ENCODE data around the gene ADARB1. TPM values are rescaled to one million over a fixed set of nuclear protein-coding genes. Genes with fewer than 3 reads are reported as not detected.
A peak's percentile ranks its signal among the peaks of the same experiment; 100 is the strongest.

Gene ADARB1
- total and polyA plus RNA-seq, 4 donors = 54.7 to 224 (median 90.6) TPM

DNA sequence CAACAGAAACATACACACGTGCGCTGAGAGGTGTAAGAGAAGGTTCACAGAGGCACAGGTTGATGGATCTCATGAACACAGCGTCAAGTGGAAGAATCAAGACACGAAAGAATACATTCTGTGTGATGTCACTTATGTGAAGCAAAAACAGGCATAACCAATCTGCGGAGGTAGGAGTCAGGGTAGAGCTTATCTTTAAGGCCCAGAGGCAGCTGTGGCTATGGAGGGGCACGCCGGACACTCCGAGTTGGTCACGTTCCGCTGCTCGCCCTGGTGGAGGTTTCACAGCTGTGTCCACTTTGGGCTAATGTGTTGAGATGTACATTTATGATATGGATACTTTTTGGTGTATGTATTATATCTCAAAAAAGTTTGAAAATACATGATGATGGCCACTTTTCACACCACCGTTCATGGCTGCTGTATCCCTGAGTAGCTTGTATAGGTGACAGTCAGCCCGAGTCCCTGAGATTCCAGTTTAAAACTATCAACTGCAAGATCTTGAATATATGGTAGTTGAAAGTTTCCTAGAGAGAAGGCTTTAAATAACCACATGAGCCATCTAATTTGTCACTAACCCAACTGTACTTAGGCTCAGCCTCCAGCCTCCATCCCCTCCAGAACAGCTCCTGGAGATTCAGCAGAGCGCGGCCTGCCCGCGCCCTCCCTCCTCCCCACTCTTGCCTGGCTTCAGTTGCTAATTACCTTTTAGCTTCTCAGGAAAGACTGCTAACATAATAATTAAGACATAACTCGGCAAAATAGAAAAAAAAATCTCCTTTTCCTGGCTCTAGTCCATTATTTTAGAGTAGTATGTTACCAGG is 6.7 kb upstream of the ADARB1 start:
- intact Hi-C loops (cut with DNase I) = no loop called here
- ATAC-seq (ENCODE audit: low FRiP score) (no peak), DNase-seq (no peak)
- Histone ChIP-seq H3K36me3 (ENCODE audit: control insufficient read depth in 1 of 2, insufficient read depth in 2 of 2, low read length in 1 of 2) (no peaks in the 10 kb centered on the region), H3K27me3 (ENCODE audit: control insufficient read depth in 1 of 2, insufficient read depth in 2 of 2, low read length in 1 of 2) (no peaks in the 10 kb centered on the region), H3K4me1 (ENCODE audit: control insufficient read depth in 1 of 2, insufficient read depth in 2 of 2, low read length in 2 of 2) (peaks cover 0 to 2% of the 10 kb centered on the region in 2 donors), H3K9me3 (ENCODE audit: control insufficient read depth, low read length) (no peaks in the 10 kb centered on the region), H3K4me3 (ENCODE audit: low read length in 2 of 2) (no peak overlapping the region), H3K27ac (ENCODE audit: low read depth in 1 of 2, low read length in 2 of 2) (no peak overlapping the region)
- WGBS, 2 donors = 82 to 84% methylated on average over 18 of the region's 18 CpGs

DNA sequence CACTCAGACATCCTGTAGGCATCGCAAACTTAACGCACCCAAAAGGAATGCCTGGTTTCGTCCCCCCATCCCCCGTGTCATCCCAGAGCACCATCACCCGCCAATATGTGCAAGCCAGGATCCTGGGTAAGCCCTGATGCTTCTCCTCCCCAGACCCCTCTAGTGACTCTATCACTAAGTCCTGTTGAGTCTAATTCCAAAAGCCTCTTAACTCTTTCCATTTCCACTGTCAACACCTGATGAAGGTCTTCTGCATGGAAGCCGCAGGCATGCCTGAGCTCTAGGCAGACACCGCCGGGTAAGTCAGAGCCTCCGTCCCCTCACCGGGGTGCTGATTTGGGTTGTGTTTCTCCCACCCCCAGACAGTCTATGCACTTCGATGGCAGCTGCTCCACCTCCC is 5.3 kb upstream of the ADARB1 start:
- WGBS, 2 donors = 95 to 96% methylated on average over 11 of the region's 11 CpGs
- intact Hi-C loops (cut with DNase I) = no loop called here
- ATAC-seq (ENCODE audit: low FRiP score) = no peak

DNA sequence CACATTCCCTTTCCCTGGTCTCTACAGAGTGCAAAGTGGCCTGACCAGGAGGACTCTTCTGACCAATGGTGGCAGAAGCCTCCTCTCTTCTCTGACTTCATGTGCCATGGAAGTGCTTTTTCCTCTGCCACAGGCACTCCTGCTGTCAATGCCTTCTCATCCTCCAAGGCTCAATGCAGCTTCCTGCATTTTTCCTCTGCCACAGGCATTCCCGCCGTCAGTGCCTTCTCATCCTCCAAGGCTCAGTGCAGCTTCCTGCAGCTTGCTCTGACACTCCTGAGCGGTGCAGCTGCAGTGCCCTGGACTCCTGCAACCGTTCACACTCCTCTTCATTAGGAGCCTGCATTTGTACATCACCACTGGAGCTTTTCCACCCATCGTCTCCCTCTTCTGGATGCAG is 4.7 kb upstream of the ADARB1 start:
- Histone ChIP-seq H3K9me3 (ENCODE audit: control insufficient read depth, low read length) (no peaks in the 10 kb centered on the region), H3K27ac (ENCODE audit: low read depth in 1 of 2, low read length in 2 of 2) (no peak overlapping the region), H3K36me3 (ENCODE audit: control insufficient read depth in 1 of 2, insufficient read depth in 2 of 2, low read length in 1 of 2) (no peaks in the 10 kb centered on the region), H3K4me1 (ENCODE audit: control insufficient read depth in 1 of 2, insufficient read depth in 2 of 2, low read length in 2 of 2) (peaks cover 0 to 2% of the 10 kb centered on the region in 2 donors), H3K4me3 (ENCODE audit: low read length in 2 of 2) (no peak overlapping the region), H3K27me3 (ENCODE audit: control insufficient read depth in 1 of 2, insufficient read depth in 2 of 2, low read length in 1 of 2) (no peaks in the 10 kb centered on the region)
- DNase-seq = no peak
- WGBS, 2 donors = 86% methylated on average over 5 of the region's 5 CpGs
- intact Hi-C loops (cut with DNase I) = loop anchor here in 1 of 2 donors (5.0 kb wide), 1 partner anchor 58 kb away; no protein-coding TSS in a partner anchor
- no peak for ATAC-seq (ENCODE audit: low FRiP score)

More for the DNA sequence above, 5.3 kb upstream of the ADARB1 start:
- H3K27me3 ChIP-seq (ENCODE audit: control insufficient read depth in 1 of 2, insufficient read depth in 2 of 2, low read length in 1 of 2) = no peaks in the 10 kb centered on the region
- peak in 1 of 2 donors; percentile 22 for DNase-seq
- H3K4me1 ChIP-seq (ENCODE audit: control insufficient read depth in 1 of 2, insufficient read depth in 2 of 2, low read length in 2 of 2) = peaks cover 0 to 2% of the 10 kb centered on the region in 2 donors
- H3K27ac ChIP-seq (ENCODE audit: low read depth in 1 of 2, low read length in 2 of 2) = no peak overlapping the region
- no peaks in the 10 kb centered on the region for H3K9me3 ChIP-seq (ENCODE audit: control insufficient read depth, low read length)
- no peaks in the 10 kb centered on the region for H3K36me3 ChIP-seq (ENCODE audit: control insufficient read depth in 1 of 2, insufficient read depth in 2 of 2, low read length in 1 of 2)
- no peak overlapping the region for H3K4me3 ChIP-seq (ENCODE audit: low read length in 2 of 2)

DNA sequence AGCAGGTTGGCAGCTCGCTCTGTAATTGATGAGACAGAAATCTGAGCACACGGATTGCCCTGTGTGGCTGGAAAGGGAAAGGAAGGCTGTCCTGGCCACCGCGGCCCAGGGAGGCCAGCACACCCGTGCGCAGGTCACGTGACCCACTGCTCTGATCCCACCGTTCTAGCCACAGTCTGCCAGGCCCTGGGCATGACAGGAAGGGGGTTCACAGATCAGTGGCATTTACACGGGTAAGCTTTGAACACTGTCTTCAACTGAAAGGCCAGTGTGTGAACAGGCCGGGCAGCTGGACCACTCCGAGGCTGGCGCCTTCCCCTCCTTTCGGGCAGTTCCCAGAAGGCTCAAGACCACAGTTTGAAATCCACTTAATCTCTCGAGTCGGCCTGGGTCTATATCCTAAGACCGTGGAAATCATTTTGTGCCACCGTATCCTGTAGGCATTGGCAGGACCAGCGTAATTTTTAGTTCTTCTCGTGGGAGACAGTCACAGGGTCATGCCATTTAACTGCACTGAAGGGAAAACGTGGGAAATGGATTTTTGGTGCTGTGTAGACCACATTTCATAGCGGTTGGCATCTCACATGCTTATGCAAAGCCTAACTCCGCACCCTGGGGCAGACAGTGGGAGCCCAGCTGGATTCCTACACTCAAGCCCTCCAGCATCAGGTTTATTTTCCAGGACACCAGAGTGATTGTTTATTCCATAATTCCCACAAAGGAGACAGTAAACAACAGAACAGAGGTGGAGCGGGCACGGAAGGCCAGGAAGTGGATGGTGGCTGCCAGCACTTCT is 3.1 kb upstream of the ADARB1 start:
- H3K27me3 ChIP-seq (ENCODE audit: control insufficient read depth in 1 of 2, insufficient read depth in 2 of 2, low read length in 1 of 2) = no peaks in the 10 kb centered on the region
- WGBS, 2 donors = 88 to 90% methylated on average over 24 of the region's 24 CpGs
- H3K4me3 ChIP-seq (ENCODE audit: low read length in 2 of 2) = no peak overlapping the region
- DNase-seq = peak in 1 of 2 donors; percentile 30
- H3K36me3 ChIP-seq (ENCODE audit: control insufficient read depth in 1 of 2, insufficient read depth in 2 of 2, low read length in 1 of 2) = no peaks in the 10 kb centered on the region
- intact Hi-C loops (cut with DNase I) = loop anchor here in 1 of 2 donors (5.0 kb wide), 1 partner anchor 56 kb away; no protein-coding TSS in a partner anchor
- H3K4me1 ChIP-seq (ENCODE audit: control insufficient read depth in 1 of 2, insufficient read depth in 2 of 2, low read length in 2 of 2) = no peaks in the 10 kb centered on the region
- H3K27ac ChIP-seq (ENCODE audit: low read depth in 1 of 2, low read length in 2 of 2) = no peak overlapping the region
- H3K9me3 ChIP-seq (ENCODE audit: control insufficient read depth, low read length) = no peaks in the 10 kb centered on the region
- ATAC-seq (ENCODE audit: low FRiP score) = no peak

DNA sequence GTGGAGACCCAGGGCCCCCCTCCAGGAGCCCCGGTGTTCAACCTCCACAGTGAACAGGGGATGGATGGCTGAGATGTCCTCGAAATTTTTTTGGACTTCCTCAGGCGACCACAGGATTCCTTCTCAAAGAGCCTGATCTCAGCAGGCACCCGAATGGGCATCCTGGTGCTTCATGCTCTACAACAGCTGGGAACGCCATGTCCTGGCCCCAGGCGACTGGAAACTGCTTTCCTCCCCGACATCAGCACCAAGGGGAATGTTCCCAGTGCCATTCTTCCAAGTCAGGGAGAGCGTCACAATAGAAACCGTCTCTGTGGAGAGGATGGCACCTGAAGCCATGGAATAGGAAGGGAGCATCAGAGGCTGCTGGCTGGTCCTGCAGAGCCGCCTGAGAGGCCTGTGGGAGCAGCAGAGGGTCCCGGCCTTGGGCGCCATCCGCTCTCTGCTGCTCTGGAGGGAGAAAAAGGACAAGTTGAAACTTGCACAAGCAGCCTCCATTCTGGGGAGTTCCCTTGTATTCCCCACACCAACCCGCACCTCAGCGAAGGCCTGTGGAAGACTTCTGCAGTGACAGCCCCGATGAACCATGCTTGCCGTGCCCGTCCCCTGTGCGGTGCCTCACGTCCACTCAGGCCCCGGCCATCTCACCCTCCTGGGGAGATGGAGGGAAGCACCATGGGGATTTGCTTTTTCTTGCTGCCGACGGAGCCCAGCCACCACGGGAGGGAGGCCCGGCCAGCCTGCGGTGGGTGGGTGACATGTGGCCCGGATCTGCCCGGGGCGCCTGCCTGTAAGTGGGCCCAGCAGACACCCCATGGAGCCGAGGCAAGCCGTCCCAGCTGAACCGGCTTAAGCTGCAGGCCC is 2.3 kb upstream of the ADARB1 start:
- H3K36me3 ChIP-seq (ENCODE audit: control insufficient read depth in 1 of 2, insufficient read depth in 2 of 2, low read length in 1 of 2) = no peaks in the 10 kb centered on the region
- no peaks in the 10 kb centered on the region for H3K27me3 ChIP-seq (ENCODE audit: control insufficient read depth in 1 of 2, insufficient read depth in 2 of 2, low read length in 1 of 2)
- H3K9me3 ChIP-seq (ENCODE audit: control insufficient read depth, low read length) = no peaks in the 10 kb centered on the region
- H3K27ac ChIP-seq (ENCODE audit: low read depth in 1 of 2, low read length in 2 of 2) = no peak overlapping the region
- H3K4me1 ChIP-seq (ENCODE audit: control insufficient read depth in 1 of 2, insufficient read depth in 2 of 2, low read length in 2 of 2) = no peaks in the 10 kb centered on the region
- ATAC-seq (ENCODE audit: low FRiP score) = no peak
- H3K4me3 ChIP-seq (ENCODE audit: low read length in 2 of 2) = no peak overlapping the region
- intact Hi-C loops (cut with DNase I) = loop anchor here in 1 of 2 donors (5.0 kb wide), 1 partner anchor 55 kb away; no protein-coding TSS in a partner anchor
- peak; percentile 41 to 59 for DNase-seq
- 94 to 95% methylated on average over 32 of the region's 32 CpGs for WGBS, 2 donors

DNA sequence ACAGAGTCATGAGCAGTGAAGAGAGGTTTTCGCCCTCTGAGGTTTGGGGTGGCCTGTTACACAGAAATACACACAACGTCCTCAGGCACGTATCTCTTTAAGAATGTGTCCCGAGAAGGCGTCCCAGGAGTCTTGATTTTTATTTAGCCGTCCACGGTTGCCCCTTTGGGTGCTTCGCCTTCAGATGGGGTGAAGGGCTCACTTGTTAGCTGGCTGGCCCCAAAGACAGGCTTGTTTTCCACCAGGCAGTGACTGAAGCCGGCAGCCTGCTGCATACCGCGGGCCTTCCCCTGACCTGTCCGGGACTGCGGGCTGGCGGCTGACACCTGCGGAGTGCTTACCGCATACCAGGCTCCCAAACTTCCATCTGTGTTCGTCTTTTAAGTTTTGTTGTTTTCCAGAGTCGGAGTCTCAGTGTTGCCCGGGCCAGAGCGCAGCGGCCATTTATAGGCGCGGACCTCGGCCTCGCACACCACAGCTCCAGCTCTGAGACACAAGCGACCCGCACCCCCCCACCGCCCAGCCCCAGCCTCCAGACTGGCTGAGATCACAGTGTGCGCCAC is 1.6 kb upstream of the ADARB1 start:
- Histone ChIP-seq H3K4me3 (ENCODE audit: low read length in 2 of 2) (no peak overlapping the region), H3K36me3 (ENCODE audit: control insufficient read depth in 1 of 2, insufficient read depth in 2 of 2, low read length in 1 of 2) (no peaks in the 10 kb centered on the region), H3K9me3 (ENCODE audit: control insufficient read depth, low read length) (no peaks in the 10 kb centered on the region), H3K27ac (ENCODE audit: low read depth in 1 of 2, low read length in 2 of 2) (peak overlapping the region in 1 of 2 donors; percentile 15), H3K27me3 (ENCODE audit: control insufficient read depth in 1 of 2, insufficient read depth in 2 of 2, low read length in 1 of 2) (no peaks in the 10 kb centered on the region), H3K4me1 (ENCODE audit: control insufficient read depth in 1 of 2, insufficient read depth in 2 of 2, low read length in 2 of 2) (peaks cover 0 to 1% of the 10 kb centered on the region in 2 donors)
- WGBS, 2 donors = 93 to 94% methylated on average over 29 of the region's 29 CpGs
- ATAC-seq (ENCODE audit: low FRiP score) = no peak
- peak; percentile 41 to 75 for DNase-seq
- intact Hi-C loops (cut with DNase I) = loop anchor here in 1 of 2 donors (5.0 kb wide), 1 partner anchor 54 kb away; no protein-coding TSS in a partner anchor

DNA sequence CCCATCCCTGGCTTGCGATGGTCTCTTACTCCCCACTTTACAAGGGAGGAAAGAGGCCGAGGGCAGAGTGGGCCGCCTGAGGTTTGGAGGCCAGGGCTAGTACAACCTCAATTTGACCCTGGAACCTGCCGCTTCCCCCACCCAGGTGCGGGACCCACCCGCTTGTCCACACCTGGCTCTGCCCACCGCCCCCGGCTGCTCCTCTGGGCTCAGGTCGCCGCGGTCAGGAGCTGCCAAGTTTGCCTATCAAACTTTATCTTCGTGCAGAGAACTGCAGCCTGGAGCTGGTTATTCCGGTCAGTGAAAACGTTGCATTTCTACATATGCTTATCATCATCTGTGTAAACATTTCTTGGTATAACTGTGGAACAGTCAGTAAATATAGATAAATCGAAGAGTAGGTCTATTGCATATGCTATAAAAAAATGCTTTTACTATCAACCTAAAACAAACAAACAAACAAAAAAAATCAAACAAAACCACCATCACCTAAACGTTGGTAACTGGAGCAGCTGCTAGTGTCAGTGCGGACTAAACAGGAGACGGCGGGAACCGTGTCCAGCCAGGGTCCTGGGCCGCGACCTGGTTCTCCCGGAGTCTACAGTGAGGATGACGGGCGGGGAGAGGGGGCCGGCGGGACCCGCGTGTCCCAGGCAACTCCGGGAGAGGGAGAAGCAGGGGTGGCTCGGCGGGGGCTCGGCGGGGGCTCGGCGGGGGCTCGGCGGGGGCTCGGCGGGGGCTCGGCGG is 906 bp upstream of the ADARB1 start:
- no peaks in the 10 kb centered on the region for H3K27me3 ChIP-seq (ENCODE audit: control insufficient read depth in 1 of 2, insufficient read depth in 2 of 2, low read length in 1 of 2)
- H3K36me3 ChIP-seq (ENCODE audit: control insufficient read depth in 1 of 2, insufficient read depth in 2 of 2, low read length in 1 of 2) = no peaks in the 10 kb centered on the region
- peaks cover 0 to 1% of the 10 kb centered on the region in 2 donors for H3K4me1 ChIP-seq (ENCODE audit: control insufficient read depth in 1 of 2, insufficient read depth in 2 of 2, low read length in 2 of 2)
- intact Hi-C loops (cut with DNase I) = loop anchor here in 1 of 2 donors (5.0 kb wide), 1 partner anchor 54 kb away; no protein-coding TSS in a partner anchor
- 14 to 15% methylated on average over 29 to 42 of the region's 42 CpGs for WGBS, 2 donors
- peak overlapping the region in 1 of 2 donors; percentile 16 for H3K27ac ChIP-seq (ENCODE audit: low read depth in 1 of 2, low read length in 2 of 2)
- peak overlapping the region; percentile 36 to 88 for H3K4me3 ChIP-seq (ENCODE audit: low read length in 2 of 2)
- ATAC-seq (ENCODE audit: low FRiP score) (peak; percentile 9), DNase-seq (peak; percentile 62 to 87)
- H3K9me3 ChIP-seq (ENCODE audit: control insufficient read depth, low read length) = no peaks in the 10 kb centered on the region
